ENCODE measurements around the gene SLIT3.

The SLIT3 gene

DNA sequence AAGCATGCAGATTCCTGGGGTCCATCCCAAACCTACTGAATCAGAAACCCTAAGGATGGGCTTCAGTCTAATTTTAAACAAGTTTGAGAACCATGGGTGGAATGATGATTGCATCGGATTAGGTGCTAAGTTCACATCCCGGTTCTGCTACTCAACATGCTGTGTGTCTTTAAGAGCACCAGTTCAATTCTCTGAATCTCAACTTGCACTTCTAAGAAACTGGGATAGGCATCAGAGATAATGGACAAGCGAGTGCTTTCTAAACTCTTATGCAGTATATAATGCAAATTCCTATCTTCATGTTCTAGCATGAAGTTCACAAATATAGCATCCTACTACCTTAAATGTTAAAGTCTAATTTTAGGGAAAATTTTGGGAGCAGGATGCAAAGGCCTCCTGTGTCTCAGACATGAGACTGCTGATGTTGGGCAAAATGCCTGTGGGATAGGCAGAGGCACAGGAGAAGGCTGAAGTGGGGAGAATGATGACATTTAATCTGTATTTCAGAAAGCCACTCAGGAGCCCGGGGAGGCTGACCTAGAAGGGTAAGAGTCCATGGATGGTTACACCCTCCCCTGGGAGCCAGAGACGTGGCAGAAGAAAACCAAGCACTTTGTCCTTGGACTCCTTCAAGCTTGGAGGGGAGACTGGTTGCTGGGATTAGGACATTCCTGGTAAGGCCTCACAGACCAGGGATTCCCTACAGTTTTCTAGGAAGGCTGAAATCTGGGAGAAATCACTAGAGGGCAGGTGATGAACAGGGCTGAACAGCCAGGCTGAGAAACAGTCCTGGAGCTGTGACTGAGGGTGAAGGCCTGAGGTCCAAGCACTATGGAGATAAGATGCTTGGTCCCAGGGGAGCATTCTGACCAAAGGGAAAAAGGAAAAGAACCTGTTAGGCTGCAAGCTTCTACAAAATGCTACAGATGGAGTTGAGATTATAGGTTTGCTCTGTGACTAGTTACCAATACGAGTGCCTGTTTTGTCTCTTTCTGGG is 409.8 kb downstream of the SLIT3 start:
- no peak for DNase-seq (ENCODE audit: low read depth in 2 of 2)

DNA sequence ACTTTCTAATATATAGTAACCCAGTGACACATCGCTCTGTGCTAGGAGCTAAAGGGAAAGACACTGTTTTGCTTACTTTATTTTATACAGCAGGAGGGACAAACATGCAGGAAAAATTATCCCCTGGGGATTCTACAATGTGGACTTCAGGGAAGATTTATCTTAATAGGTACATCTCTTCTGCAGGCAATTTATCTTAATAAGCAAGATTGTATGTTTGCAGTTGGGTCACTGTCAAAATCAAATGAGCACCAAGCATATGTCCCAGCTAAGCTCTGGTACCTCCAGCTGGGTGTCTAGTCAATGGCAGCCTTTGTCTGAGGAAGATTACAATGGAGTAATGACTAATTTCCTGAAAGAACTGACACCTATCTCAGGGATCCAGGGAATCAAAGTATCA is 411.9 kb downstream of the SLIT3 start:
- no peak for DNase-seq (ENCODE audit: low read depth in 2 of 2)

- no peak for DNase-seq (ENCODE audit: low read depth in 2 of 2)
Measured at GRCh38 chr5:168887931-168888330, 413.0 kb downstream of the SLIT3 start.

DNA sequence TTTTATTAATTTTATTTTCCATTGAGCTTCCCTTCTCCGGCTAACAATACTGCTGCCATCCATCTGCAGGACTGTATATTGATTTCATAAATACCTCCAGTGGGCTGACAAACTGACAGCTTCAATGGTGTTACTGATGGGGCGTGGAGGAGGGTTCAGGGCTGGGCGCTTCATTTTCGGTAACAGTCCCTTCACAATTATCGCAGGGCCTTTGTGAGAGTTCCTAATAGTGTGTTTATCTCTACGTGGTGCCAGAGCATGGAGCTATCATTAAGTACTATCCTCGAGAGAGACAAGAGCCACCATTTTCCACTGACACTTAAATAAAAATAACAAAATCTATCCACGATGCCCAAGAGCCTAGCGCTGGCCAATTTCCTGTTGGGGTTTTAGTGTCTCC is 414.8 kb downstream of the SLIT3 start:
- DNase-seq (ENCODE audit: low read depth in 2 of 2): no peak

DNA sequence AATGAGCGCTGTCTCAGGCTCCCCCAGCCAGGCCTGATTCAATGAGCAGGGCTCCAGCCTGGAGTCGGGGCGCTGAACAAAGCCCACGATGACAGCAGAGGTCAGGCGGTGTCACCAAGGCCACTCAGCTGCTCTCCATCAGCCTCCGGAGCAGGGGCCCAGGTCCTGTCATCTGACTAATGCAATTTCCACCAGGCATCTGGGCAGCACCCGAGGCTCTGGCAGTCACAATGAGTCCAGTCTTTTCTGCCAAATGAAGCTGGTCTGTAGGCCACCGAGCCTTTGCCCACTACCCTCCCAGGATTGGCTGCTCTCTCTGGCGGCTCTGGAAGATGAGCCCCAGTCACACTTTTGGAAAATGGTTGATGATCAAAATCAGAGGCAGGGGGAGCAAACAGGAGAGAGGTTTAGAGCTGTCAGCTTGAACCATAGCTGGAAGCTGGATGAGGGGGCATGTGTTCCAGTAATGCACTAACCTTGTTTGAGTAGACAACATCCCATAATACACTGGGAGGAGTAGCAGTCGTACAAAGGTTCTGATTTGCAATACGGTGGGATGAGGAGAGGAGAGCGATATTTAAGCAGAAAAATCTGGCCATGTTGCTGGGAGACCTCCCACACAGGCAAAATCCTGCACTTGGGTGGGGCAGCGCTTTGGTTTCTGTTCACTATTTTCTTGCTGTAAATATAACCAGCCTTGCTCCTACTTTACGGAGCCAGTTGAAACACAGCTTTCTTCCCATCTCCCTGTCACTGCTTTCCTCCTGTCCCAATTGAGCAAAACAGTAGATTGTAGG is 415.4 kb downstream of the SLIT3 start:
- no peak for DNase-seq (ENCODE audit: low read depth in 2 of 2)

- no peak for DNase-seq (ENCODE audit: low read depth in 2 of 2)
Measured at GRCh38 chr5:168883991-168884390, 416.9 kb downstream of the SLIT3 start.

DNA sequence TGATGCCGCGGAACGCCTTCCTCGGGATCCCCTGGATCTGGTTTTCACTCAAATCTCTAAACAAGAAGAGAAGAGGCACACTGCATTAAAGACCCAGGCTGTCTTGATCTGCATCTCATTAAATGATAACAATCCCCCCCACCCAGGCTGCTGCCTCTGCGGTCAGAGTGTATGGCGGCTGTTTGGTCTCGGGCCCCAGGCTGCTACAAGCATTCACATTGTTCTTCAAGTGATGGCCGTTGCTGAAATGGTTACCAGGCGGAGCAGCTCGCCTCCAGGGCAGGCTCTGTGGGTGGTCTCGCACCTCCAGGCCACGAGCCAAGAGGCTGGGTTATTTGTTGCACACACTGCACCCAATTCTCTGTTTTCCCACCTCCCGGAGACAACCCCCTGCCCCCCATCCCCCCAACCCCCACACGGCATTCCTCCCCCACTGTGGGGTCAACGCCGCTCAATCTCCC is 417.6 kb downstream of the SLIT3 start:
- no peak for DNase-seq (ENCODE audit: low read depth in 2 of 2)

DNA sequence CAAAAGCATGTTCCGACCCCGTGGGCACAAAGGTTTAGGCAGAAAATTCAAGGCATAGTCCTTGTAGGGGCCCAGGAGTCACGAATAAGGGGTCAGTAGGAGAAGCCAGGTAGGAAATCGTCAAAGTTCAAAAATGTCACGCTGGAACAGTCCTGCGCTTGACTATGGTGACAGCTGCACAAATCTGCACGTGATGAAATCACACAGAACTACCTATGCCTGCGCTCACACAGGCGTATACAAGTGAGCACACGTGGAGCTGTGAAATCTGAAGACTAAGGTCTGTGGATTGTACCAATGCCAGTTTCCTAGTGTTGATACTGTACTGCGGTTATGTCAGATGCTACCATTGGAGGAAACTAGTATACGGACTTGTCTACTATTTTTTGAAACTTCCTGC is 418.7 kb downstream of the SLIT3 start:
- DNase-seq (ENCODE audit: low read depth in 2 of 2): no peak

GRCh38 chr5:168881427-168882149 is 419.4 kb downstream of the SLIT3 start:
- DNase-seq (ENCODE audit: low read depth in 2 of 2): no peak

DNA sequence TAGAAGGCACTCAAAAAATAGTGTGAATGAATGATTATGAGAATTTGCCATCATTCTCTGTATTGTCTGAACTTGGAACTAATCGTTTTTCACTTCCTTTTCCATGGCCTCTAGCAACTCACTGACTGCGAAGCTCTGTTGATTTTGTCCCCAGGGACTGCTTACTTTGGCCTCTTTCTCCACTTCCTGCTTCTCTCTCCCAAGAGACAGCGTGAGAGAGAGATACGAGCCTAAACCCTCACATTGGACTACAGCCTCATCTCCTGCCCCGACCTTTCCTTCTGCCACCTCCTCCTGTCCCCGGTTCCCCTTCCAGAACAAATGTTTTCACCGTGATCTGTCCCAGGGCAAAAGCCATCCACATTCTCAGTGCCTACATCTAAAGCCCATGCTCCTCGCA is 421.0 kb downstream of the SLIT3 start:
- no peak for DNase-seq (ENCODE audit: low read depth in 2 of 2)

- DNase-seq (ENCODE audit: low read depth in 2 of 2): no peak
Measured at GRCh38 chr5:168879331-168879730, 421.6 kb downstream of the SLIT3 start.

DNA sequence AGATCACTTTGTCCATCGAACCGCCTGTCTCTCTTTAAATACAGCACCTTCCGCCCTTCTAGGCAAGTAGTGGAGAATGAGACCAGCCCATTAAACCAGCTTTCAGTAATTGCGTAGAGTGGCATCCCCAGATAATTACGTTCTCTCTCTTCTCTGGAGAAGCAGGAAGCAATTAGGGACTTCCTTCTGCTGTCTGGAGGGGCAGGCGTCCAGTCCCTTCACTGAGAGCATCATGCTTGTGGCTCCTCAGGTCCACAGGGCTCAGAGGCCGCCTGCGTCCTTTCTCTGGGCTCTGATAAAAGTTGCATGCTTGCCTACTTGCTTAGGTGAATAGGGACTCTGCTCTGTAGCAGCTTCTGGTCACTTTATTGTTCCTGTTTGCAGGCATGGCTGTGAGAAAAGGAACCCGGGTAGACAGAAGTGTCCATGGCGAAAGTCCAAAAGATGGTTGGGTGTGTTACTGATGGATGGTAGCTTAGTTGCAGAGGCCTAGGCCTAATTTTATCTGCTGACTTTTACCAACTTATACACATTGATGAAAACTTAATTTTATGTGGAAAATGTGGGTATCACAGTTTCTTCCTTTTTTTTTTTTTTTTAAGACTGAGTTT is 422.7 kb downstream of the SLIT3 start:
- no peak for DNase-seq (ENCODE audit: low read depth in 2 of 2)

GRCh38 chr5:168877132-168877892 is 423.6 kb downstream of the SLIT3 start:
- no peak for DNase-seq (ENCODE audit: low read depth in 2 of 2)

DNA sequence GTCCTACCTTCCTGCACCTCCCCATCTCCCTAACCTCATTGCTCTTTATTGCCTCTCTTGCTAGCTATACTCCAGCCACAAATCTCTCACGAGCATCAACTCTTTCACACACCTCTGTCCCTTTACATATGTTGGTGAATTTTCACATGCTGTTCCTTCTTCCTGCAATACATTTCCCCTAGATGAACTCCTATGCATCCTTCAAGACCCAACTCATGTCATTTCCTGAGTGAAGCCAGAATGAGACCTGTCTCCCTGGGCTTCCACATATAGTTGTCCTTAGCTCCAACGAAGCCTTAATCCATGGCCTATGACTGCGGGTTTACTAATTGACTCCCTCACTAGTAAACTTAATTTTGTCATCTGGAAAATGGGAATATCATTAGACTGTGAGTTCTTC is 424.5 kb downstream of the SLIT3 start:
- DNase-seq (ENCODE audit: low read depth in 2 of 2): no peak

- no peak for DNase-seq (ENCODE audit: low read depth in 2 of 2)
Measured at GRCh38 chr5:168875832-168876231, 425.1 kb downstream of the SLIT3 start.

GRCh38 chr5:168874713-168875380 is 426.1 kb downstream of the SLIT3 start:
- no peak for DNase-seq (ENCODE audit: low read depth in 2 of 2)

DNA sequence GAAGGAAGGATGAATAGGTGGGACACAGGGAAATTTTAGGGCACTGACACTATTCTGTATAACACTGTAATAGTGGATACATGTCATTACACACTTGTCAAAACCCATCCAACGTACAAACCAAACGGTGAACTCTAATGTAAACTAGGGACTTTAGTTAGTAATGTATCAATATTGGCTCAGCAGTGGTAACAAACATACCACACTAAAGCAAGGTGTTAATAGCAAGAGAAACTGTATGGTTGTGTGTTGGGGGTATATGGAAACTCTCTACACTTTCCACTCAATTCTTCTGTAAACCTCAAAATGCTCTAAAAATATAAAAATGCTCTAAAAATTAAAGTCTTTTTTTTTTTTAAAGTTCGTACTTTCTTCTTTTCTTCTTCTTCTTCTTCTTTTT is 428.7 kb downstream of the SLIT3 start:
- DNase-seq (ENCODE audit: low read depth in 2 of 2): no peak

DNA sequence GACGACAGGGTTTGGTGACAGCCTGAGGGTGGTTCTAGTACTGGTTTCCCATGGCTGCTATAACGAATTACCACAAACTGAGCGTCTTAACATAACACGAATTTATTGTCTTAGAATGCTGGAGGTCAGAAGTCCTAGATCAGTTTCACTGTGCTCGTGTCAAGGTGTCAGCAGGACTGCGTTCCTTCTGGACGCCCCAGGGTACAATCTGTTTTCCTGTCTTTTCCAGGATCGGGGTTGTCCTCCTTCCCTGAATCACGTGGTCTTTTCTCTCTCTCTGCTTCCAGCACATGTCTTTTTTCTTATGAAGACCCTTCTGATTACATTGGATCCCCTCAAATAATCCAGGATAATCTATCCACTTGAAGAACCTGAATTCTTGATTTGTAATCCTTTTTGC is 430.0 kb downstream of the SLIT3 start:
- DNase-seq (ENCODE audit: low read depth in 2 of 2): no peak

GRCh38 chr5:168869615-168870227 is 431.2 kb downstream of the SLIT3 start:
- DNase-seq (ENCODE audit: low read depth in 2 of 2): no peak

DNA sequence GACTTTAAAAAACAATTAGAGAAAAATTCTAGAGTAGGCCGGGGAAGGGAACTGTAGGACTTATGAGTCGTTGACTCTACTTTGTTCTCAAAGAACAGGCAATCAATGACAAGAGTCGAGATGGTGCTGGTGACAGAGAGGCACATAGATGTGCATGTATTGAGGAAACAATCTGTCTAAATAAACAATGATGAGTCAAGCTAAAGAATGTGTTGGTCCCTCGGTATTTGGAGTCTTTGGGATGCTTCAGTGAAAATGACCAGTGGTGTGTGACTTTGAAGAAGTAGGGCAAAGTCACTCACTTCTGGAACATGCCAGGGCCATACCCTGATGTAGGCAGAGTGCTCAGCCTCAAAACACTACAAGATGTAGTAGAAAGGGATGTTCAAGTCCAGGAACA is 433.7 kb downstream of the SLIT3 start:
- no peak for DNase-seq (ENCODE audit: low read depth in 2 of 2)

All from stimulated activated CD4-positive, alpha-beta T cell treated with anti-CD3 and anti-CD28 coated beads, Interleukin-12 subunit alpha, Interleukin-12 subunit beta, amount 100 ng/mL, for 24 hours (primary cell).